Nephron (organoid): Measurements from ENCODE around the gene ATP6V0A4.
A peak's percentile ranks its signal among the peaks of the same experiment; 100 is the strongest.

Experiments used
- H3K27ac Mint-ChIP-seq, 3 experiments: 2 replicates each; pipeline ENCODE4 v1.8.0; 2020; ENCODE audit warnings: mixed read lengths in 3 of 3, mild to moderate bottlenecking in 2 of 3, moderate library complexity in 1 of 3
- H3K27me3 Mint-ChIP-seq: 2 replicates; pipeline ENCODE4 v1.8.0; 2021; ENCODE audit warnings: low read depth, mild to moderate bottlenecking, moderate library complexity, mixed read lengths
- H3K36me3 Mint-ChIP-seq: 2 replicates; pipeline ENCODE4 v1.8.0; 2020; ENCODE audit warnings: low read depth, mixed read lengths
- H3K4me1 Mint-ChIP-seq: 2 replicates; pipeline ENCODE4 v1.8.0; 2020; ENCODE audit warnings: mixed read lengths
- H3K4me3 Mint-ChIP-seq, 3 experiments: 2 replicates each; pipeline ENCODE4 v1.8.0; 2020; ENCODE audit warnings: mild to moderate bottlenecking in 3 of 3, mixed read lengths in 3 of 3, moderate library complexity in 2 of 3
- H3K9me3 Mint-ChIP-seq: 2 replicates; pipeline ENCODE4 v1.8.0; 2020; ENCODE audit warnings: mixed read lengths
- CTCF ChIP-seq, 3 experiments: fragments of 200-600 bp; sonication (generic); IDR thresholded peaks; one replicate each; pipeline ENCODE4 v1.5.0; 2021; ENCODE audit warnings: antibody characterized with exemption in 3 of 3; ENCODE audit not compliant: unreplicated experiment in 3 of 3

Gene ATP6V0A4

GRCh38 chr7:138669364-138669763 is 128.6 kb downstream of the ATP6V0A4 start:
- H3K27me3 Mint-ChIP-seq, result no peaks in the 10 kb centered on the region
- no peak overlapping the region for H3K4me3 Mint-ChIP-seq
- peaks cover 5% of the 10 kb centered on the region for H3K9me3 Mint-ChIP-seq
- peaks cover 5% of the 10 kb centered on the region for H3K36me3 Mint-ChIP-seq
- no peak overlapping the region for H3K27ac Mint-ChIP-seq
- H3K4me1 Mint-ChIP-seq, result peaks cover 14% of the 10 kb centered on the region
- TF ChIP-seq CTCF (IDR thresholded peaks at IDR 0.05; ENCODE audit: unreplicated experiment in 3 of 3), result no peak

GRCh38 chr7:138668946-138669345 is 129.1 kb downstream of the ATP6V0A4 start:
- Mint-ChIP-seq H3K27ac (no peak overlapping the region), H3K9me3 (peaks cover 5% of the 10 kb centered on the region), H3K4me1 (peaks cover 15% of the 10 kb centered on the region), H3K4me3 (no peak overlapping the region), H3K27me3 (no peaks in the 10 kb centered on the region), H3K36me3 (peaks cover 5% of the 10 kb centered on the region)
- no peak for TF ChIP-seq CTCF (IDR thresholded peaks at IDR 0.05; ENCODE audit: unreplicated experiment in 3 of 3)

- no peak overlapping the region for H3K4me3 Mint-ChIP-seq
- H3K4me1 Mint-ChIP-seq, result peaks cover 22% of the 10 kb centered on the region
- TF ChIP-seq CTCF (IDR thresholded peaks at IDR 0.05; ENCODE audit: unreplicated experiment in 3 of 3), result no peak
- peaks cover 5% of the 10 kb centered on the region for H3K36me3 Mint-ChIP-seq
- peaks cover 5% of the 10 kb centered on the region for H3K9me3 Mint-ChIP-seq
- H3K27me3 Mint-ChIP-seq, result no peaks in the 10 kb centered on the region
- no peak overlapping the region for H3K27ac Mint-ChIP-seq
Measured at GRCh38 chr7:138668229-138668596, 129.8 kb downstream of the ATP6V0A4 start.

GRCh38 chr7:138667535-138668228 is 130.3 kb downstream of the ATP6V0A4 start:
- Mint-ChIP-seq H3K27ac (no peak overlapping the region), H3K4me3 (no peak overlapping the region), H3K36me3 (peaks cover 5% of the 10 kb centered on the region), H3K9me3 (peaks cover 5% of the 10 kb centered on the region), H3K4me1 (peaks cover 27% of the 10 kb centered on the region), H3K27me3 (no peaks in the 10 kb centered on the region)
- TF ChIP-seq CTCF (IDR thresholded peaks at IDR 0.05; ENCODE audit: unreplicated experiment in 3 of 3), result no peak

GRCh38 chr7:138666385-138666784 is 131.6 kb downstream of the ATP6V0A4 start:
- TF ChIP-seq CTCF (IDR thresholded peaks at IDR 0.05; ENCODE audit: unreplicated experiment in 3 of 3), result no peak
- Mint-ChIP-seq H3K27me3 (no peaks in the 10 kb centered on the region), H3K4me1 (peaks cover 27% of the 10 kb centered on the region), H3K36me3 (peaks cover 5% of the 10 kb centered on the region), H3K4me3 (peak overlapping the region; percentile 20 to 47 (median 40)), H3K27ac (peak overlapping the region; percentile 47 to 88 (median 76)), H3K9me3 (peaks cover 5% of the 10 kb centered on the region)

- H3K9me3 Mint-ChIP-seq, result peaks cover 5% of the 10 kb centered on the region
- peak overlapping the region; percentile 31 to 77 (median 63) for H3K4me3 Mint-ChIP-seq
- H3K27me3 Mint-ChIP-seq, result no peaks in the 10 kb centered on the region
- peak overlapping the region; percentile 47 to 88 (median 76) for H3K27ac Mint-ChIP-seq
- no peak for TF ChIP-seq CTCF (IDR thresholded peaks at IDR 0.05; ENCODE audit: unreplicated experiment in 3 of 3)
- H3K36me3 Mint-ChIP-seq, result peaks cover 5% of the 10 kb centered on the region
- peaks cover 27% of the 10 kb centered on the region for H3K4me1 Mint-ChIP-seq
Measured at GRCh38 chr7:138665669-138666140, 132.3 kb downstream of the ATP6V0A4 start.
